Glutamatergic neuron (in vitro differentiated cells): ENCODE data around the gene RAB18. TPM values are rescaled to one million over a fixed set of nuclear protein-coding genes. Genes with fewer than 3 reads are reported as not detected.
A peak's percentile ranks its signal among the peaks of the same experiment; 100 is the strongest.

Experiments
- DNase-seq: peaks from one replicate; pipeline ENCODE4 v3.0.0; 2022
- H3K27ac Mint-ChIP-seq: one replicate; pipeline ENCODE4 v1.8.0; 2020; ENCODE audit warnings: mild to moderate bottlenecking, mixed read lengths, inconsistent platforms; ENCODE audit not compliant: unreplicated experiment
- H3K27me3 Mint-ChIP-seq: one replicate; pipeline ENCODE4 v1.8.0; 2020; ENCODE audit warnings: mild to moderate bottlenecking, moderate library complexity, mixed read lengths, inconsistent platforms; ENCODE audit not compliant: unreplicated experiment
- H3K36me3 Mint-ChIP-seq: one replicate; pipeline ENCODE4 v1.8.0; 2020; ENCODE audit warnings: mild to moderate bottlenecking, mixed read lengths, inconsistent platforms; ENCODE audit not compliant: unreplicated experiment
- H3K4me1 Mint-ChIP-seq: one replicate; pipeline ENCODE4 v1.8.0; 2020; ENCODE audit warnings: mild to moderate bottlenecking, low read depth, mixed read lengths, inconsistent platforms; ENCODE audit not compliant: unreplicated experiment
- H3K4me3 Mint-ChIP-seq: one replicate; pipeline ENCODE4 v1.8.0; 2020; ENCODE audit warnings: mild to moderate bottlenecking, mixed read lengths, inconsistent platforms; ENCODE audit not compliant: unreplicated experiment
- H3K9me3 Mint-ChIP-seq: one replicate; pipeline ENCODE4 v1.8.0; 2020; ENCODE audit warnings: mild to moderate bottlenecking, moderate library complexity, mixed read lengths, inconsistent platforms; ENCODE audit not compliant: unreplicated experiment
- CTCF ChIP-seq: fragments of 200-600 bp; sonication (generic); IDR thresholded peaks from one replicate; pipeline ENCODE4 v1.5.0; 2021; ENCODE audit not compliant: partially characterized antibody, unreplicated experiment
- total RNA-seq: library from RNA; stranded (reverse); fragmentation: NEBNext Ultra II Directional; extraction: Animal tissue kit (Norgen Biotek cat#: 25700); gene quantifications from one replicate; pipeline ENCODE4 v1.2.1, GENCODE V29; 2021; ENCODE audit not compliant: unreplicated experiment

The RAB18 gene
- total RNA-seq, 1 donor from 2014 or later, result 166 TPM

- TF ChIP-seq CTCF, result no peak
- H3K27me3 Mint-ChIP-seq, result peaks cover 1% of the 10 kb centered on the region
- peaks cover 2% of the 10 kb centered on the region for H3K4me1 Mint-ChIP-seq
- no peak overlapping the region for H3K27ac Mint-ChIP-seq
- DNase-seq, result no peak
- H3K9me3 Mint-ChIP-seq, result no peaks in the 10 kb centered on the region
- H3K4me3 Mint-ChIP-seq, result no peak overlapping the region
- no peaks in the 10 kb centered on the region for H3K36me3 Mint-ChIP-seq
Observed at GRCh38 chr10:27514243-27514642, 10.1 kb downstream of the RAB18 start.

GRCh38 chr10:27518261-27518660, 14.2 kb downstream of the RAB18 start:
- Mint-ChIP-seq H3K27me3 (peaks cover 3% of the 10 kb centered on the region), H3K4me1 (peaks cover 14% of the 10 kb centered on the region), H3K9me3 (no peaks in the 10 kb centered on the region), H3K27ac (no peak overlapping the region), H3K36me3 (no peaks in the 10 kb centered on the region), H3K4me3 (no peak overlapping the region)
- no peak for TF ChIP-seq CTCF
- DNase-seq, result no peak

GRCh38 chr10:27525819-27526218, 21.7 kb downstream of the RAB18 start:
- DNase-seq, result no peak
- TF ChIP-seq CTCF, result no peak
- H3K9me3 Mint-ChIP-seq, result peaks cover 9% of the 10 kb centered on the region

GRCh38 chr10:27526242-27526641, 22.1 kb downstream of the RAB18 start:
- DNase-seq, result no peak
- Mint-ChIP-seq H3K36me3 (no peaks in the 10 kb centered on the region), H3K4me3 (no peak overlapping the region), H3K27ac (peak overlapping the region; percentile 95), H3K9me3 (peaks cover 9% of the 10 kb centered on the region), H3K4me1 (peaks cover 72% of the 10 kb centered on the region), H3K27me3 (peaks cover 4% of the 10 kb centered on the region)
- TF ChIP-seq CTCF, result no peak

More at GRCh38 chr10:27525819-27526218, 21.7 kb downstream of the RAB18 start:
- Mint-ChIP-seq H3K4me1 (peaks cover 70% of the 10 kb centered on the region), H3K27me3 (peaks cover 4% of the 10 kb centered on the region), H3K27ac (peak overlapping the region; percentile 95), H3K36me3 (no peaks in the 10 kb centered on the region), H3K4me3 (peak overlapping the region; percentile 55)

GRCh38 chr10:27527666-27528295, 23.7 kb downstream of the RAB18 start:
- Mint-ChIP-seq H3K36me3 (no peaks in the 10 kb centered on the region), H3K9me3 (peaks cover 9% of the 10 kb centered on the region), H3K27ac (peak overlapping the region; percentile 89), H3K4me1 (peaks cover 70% of the 10 kb centered on the region), H3K27me3 (peaks cover 4% of the 10 kb centered on the region), H3K4me3 (peak overlapping the region; percentile 2)
- no peak for DNase-seq
- no peak for TF ChIP-seq CTCF
